HCT116 (cell line): ENCODE results near the gene ANKRD29. TPM values are rescaled to one million over a fixed set of nuclear protein-coding genes. Genes with fewer than 3 reads are reported as not detected.

ENCODE experiments used
- ATAC-seq: fragments of 200-7000 bp; cut with Tn5 transposase; 2 replicates; pipeline ENCODE4 v1.9.1; 2020; ENCODE audit warnings: mild to moderate bottlenecking, moderate library complexity
- BruUV-seq: library from RNA; stranded (reverse); fragments of 400-500 nt; replicated peaks from 2 replicates; lab custom pipeline; 2021; lab: Mats Ljungman, UMichigan
- CTCF ChIA-PET: fragments of 300-600 bp; sonication (Branson Sonifier 250); formaldehyde crosslinking; loops from one replicate; lab custom pipeline; 2021; ENCODE audit warnings: antibody characterized with exemption; lab: Charles Lee
- POLR2A ChIA-PET: fragments of 300-600, 350-600 bp; sonication (Branson Sonifier 250); formaldehyde crosslinking; loops from one replicate; lab custom pipeline; 2021; ENCODE audit warnings: antibody characterized with exemption; lab: Charles Lee
- RAD21 ChIA-PET, 2 experiments: fragments of 300-600 bp; sonication (Branson Sonifier 250); formaldehyde crosslinking; loops; one replicate each; lab custom pipeline; 2023; ENCODE audit warnings: low total read pairs in 2 of 2; ENCODE audit not compliant: uncharacterized antibody in 2 of 2, unreplicated experiment in 2 of 2, low non-redundant PET in 1 of 2; lab: Charles Lee
- DNase-seq: peaks from one replicate; pipeline ENCODE4 v3.0.0-alpha.2; 2010; ENCODE audit warnings: low read depth, low spot score
- H2AFZ ChIP-seq: fragments of 200-600 bp; shearing (Covaris generic), sonication (generic); 2 replicates; pipeline ENCODE4 v1.6.1; 2017; ENCODE audit warnings: low read depth, mixed run types, mixed read lengths, antibody characterized with exemption, low read length; ENCODE audit not compliant: poor library complexity, severe bottlenecking
- H3K27ac ChIP-seq: 2 replicates; pipeline ENCODE4 v1.5.1; 2012; ENCODE audit warnings: low read depth, low read length
- H3K27me3 ChIP-seq: fragments of 200-600 bp; sonication (generic); 2 replicates; pipeline ENCODE4 v1.6.1; 2016; ENCODE audit warnings: mixed run types, low read length, mixed read lengths; ENCODE audit not compliant: insufficient read depth
- H3K36me3 ChIP-seq, 2 experiments: fragments of 200-500 bp in 1 of 2; fragments of 200-600 bp in 1 of 2; sonication (Bioruptor generic) in 1 of 2; sonication (generic) in 1 of 2; 2 replicates each; pipeline versions ENCODE4 v1.5.1 to v1.6.1; 2014 to 2016; ENCODE audit warnings: low read length in 2 of 2, inconsistent platforms in 1 of 2, mixed read lengths in 1 of 2, mixed run types in 1 of 2; ENCODE audit not compliant: insufficient read depth in 2 of 2, control insufficient read depth in 1 of 2
- H3K4me1 ChIP-seq, 2 experiments: fragments of 200-600 bp in 1 of 2; sonication (generic) in 1 of 2; 2 replicates each; pipeline versions ENCODE4 v1.5.1 to v1.6.1; 2012 to 2017; ENCODE audit warnings: low read length in 2 of 2, inconsistent platforms in 1 of 2, mild to moderate bottlenecking in 1 of 2, mixed read lengths in 1 of 2, mixed run types in 1 of 2, moderate library complexity in 1 of 2; ENCODE audit not compliant: insufficient read depth in 2 of 2, control insufficient read depth in 1 of 2
- H3K4me2 ChIP-seq: fragments of 200-600 bp; sonication (generic); 2 replicates; pipeline ENCODE4 v1.6.1; 2017; ENCODE audit warnings: mixed run types, low read length, mixed read lengths
- H3K4me3 ChIP-seq, 2 experiments: fragments of 200-600 bp in 1 of 2; sonication (generic) in 1 of 2; replicated peaks in 1 of 2; 2 replicates each; pipeline ENCODE4 v1.5.1; 2011 to 2016; ENCODE audit warnings: low read length in 2 of 2, control low read depth in 1 of 2, low read depth in 1 of 2, mild to moderate bottlenecking in 1 of 2, mixed read lengths in 1 of 2, mixed run types in 1 of 2
- H3K79me2 ChIP-seq: fragments of 200-600 bp; sonication (generic); 2 replicates; pipeline ENCODE4 v1.6.1; 2017; ENCODE audit warnings: mild to moderate bottlenecking, mixed run types, low read length, moderate library complexity, mixed read lengths; ENCODE audit not compliant: insufficient read depth
- H3K9ac ChIP-seq: fragments of 200-600 bp; sonication (generic); 2 replicates; pipeline ENCODE4 v1.6.1; 2016; ENCODE audit warnings: low read length, mixed read lengths
- H3K9me2 ChIP-seq: fragments of 200-600 bp; sonication (generic), shearing (Covaris generic); 2 replicates; pipeline ENCODE4 v1.6.1; 2017; ENCODE audit warnings: mixed run types, mild to moderate bottlenecking, moderate library complexity; ENCODE audit not compliant: insufficient read depth
- H3K9me3 ChIP-seq, 2 experiments: fragments of 200-500 bp in 1 of 2; fragments of 200-600 bp in 1 of 2; sonication (Bioruptor generic) in 1 of 2; sonication (generic) in 1 of 2; 2 replicates each; pipeline ENCODE4 v1.6.1; 2014 to 2017; ENCODE audit warnings: low read length in 2 of 2, mixed read lengths in 2 of 2, inconsistent platforms in 1 of 2, low read depth in 1 of 2, mild to moderate bottlenecking in 1 of 2, mixed run types in 1 of 2, moderate library complexity in 1 of 2; ENCODE audit not compliant: control insufficient read depth in 1 of 2, insufficient read depth in 1 of 2
- H4K20me1 ChIP-seq: fragments of 200-600 bp; sonication (generic), shearing (Covaris generic); 2 replicates; pipeline ENCODE4 v1.6.1; 2017; ENCODE audit warnings: mixed run types, mild to moderate bottlenecking, moderate library complexity; ENCODE audit not compliant: insufficient read depth
- ATF3 ChIP-seq: IDR thresholded peaks from 2 replicates; pipeline ENCODE4 v1.6.1; 2012
- CEBPB ChIP-seq: IDR thresholded peaks from 2 replicates; pipeline ENCODE4 v1.6.1; 2012; ENCODE audit warnings: low read depth
- CTCF ChIP-seq, 3 experiments: fragments of 200-600 bp in 1 of 3; sonication (generic) in 1 of 3; IDR thresholded peaks in 2 of 3; conservative IDR thresholded peaks in 1 of 3; 2 replicates each; pipeline ENCODE4 v1.5.1; 2012 to 2017; ENCODE audit warnings: low read depth in 2 of 3, low read length in 2 of 3, antibody characterized with exemption in 1 of 3, borderline replicate concordance in 1 of 3, control low read depth in 1 of 3, mild to moderate bottlenecking in 1 of 3, mixed read lengths in 1 of 3, mixed run types in 1 of 3, moderate library complexity in 1 of 3; ENCODE audit not compliant: insufficient read depth in 1 of 3
- EGR1 ChIP-seq: IDR thresholded peaks from 2 replicates; pipeline ENCODE4 v1.6.1; 2012; ENCODE audit warnings: low read depth
- ELF1 ChIP-seq: IDR thresholded peaks from 2 replicates; pipeline ENCODE4 v1.6.1; 2012; ENCODE audit warnings: low read depth, borderline replicate concordance
- EZH2 ChIP-seq: fragments of 200-600 bp; sonication (generic); IDR thresholded peaks from 2 replicates; pipeline ENCODE4 v1.6.1; 2017; ENCODE audit warnings: antibody characterized with exemption, mixed run types
- MAX ChIP-seq: IDR thresholded peaks from 2 replicates; pipeline ENCODE4 v1.6.1; 2012
- POLR2A ChIP-seq: IDR thresholded peaks from 2 replicates; pipeline ENCODE4 v1.7.0; 2011; ENCODE audit warnings: borderline replicate concordance; ENCODE audit not compliant: insufficient read depth, insufficient read length; ENCODE audit errors: extremely low read depth
- RAD21 ChIP-seq: IDR thresholded peaks from 2 replicates; pipeline ENCODE4 v1.6.1; 2012; ENCODE audit warnings: low read depth, mild to moderate bottlenecking
- REST ChIP-seq: IDR thresholded peaks from 2 replicates; pipeline ENCODE4 v1.6.1; 2012; ENCODE audit warnings: low read depth
- SRF ChIP-seq: IDR thresholded peaks from 2 replicates; pipeline ENCODE4 v1.6.1; 2012; ENCODE audit warnings: low read depth
- ZBTB33 ChIP-seq: IDR thresholded peaks from 2 replicates; pipeline ENCODE4 v1.6.1; 2011; ENCODE audit warnings: mild to moderate bottlenecking, low read length, moderate library complexity; ENCODE audit not compliant: insufficient replicate concordance; ENCODE audit errors: extremely low read depth
- ZFX ChIP-seq: fragments of 450-650 bp; IDR thresholded peaks from 2 replicates; pipeline ENCODE4 v1.6.1; 2017
- intact Hi-C: fragments of 100-400 bp; cut with micrococcal nuclease; formaldehyde crosslinking; loops from 2 replicates; pipeline ENCODE4 v1.10.0; 2022
- total RNA-seq: library from RNA; stranded (reverse); gene quantifications from one replicate; pipeline ENCODE4 v1.2.1, GENCODE V29; 2021; ENCODE audit not compliant: unreplicated experiment

Gene ANKRD29
- total RNA-seq, 1 experiment from 2014 or later, result 8.8 TPM

GRCh38 chr18:23631746-23632145 is 31.0 kb downstream of the ANKRD29 start:
- CTCF ChIA-PET, result interaction anchor here (0.9 to 13.0 kb wide), 3 partner anchors 9 to 72 kb away, joined by 3 to 178 read pairs (median 4); no protein-coding TSS in a partner anchor
- H3K4me3 ChIP-seq, result no peak overlapping the region
- DNase-seq, result no peak

More at GRCh38 chr18:23631746-23632145, 31.0 kb downstream of the ANKRD29 start:
- RAD21 ChIA-PET, result no interaction called here
- TF ChIP-seq ZBTB33 (no peak), POLR2A (no peak), MAX (no peak), EGR1 (no peak), SRF (no peak), REST (no peak), ELF1 (no peak), ZFX (no peak), RAD21 (no peak), ATF3 (no peak), CEBPB (no peak), CTCF (IDR thresholded peaks at IDR 0.05 in 2 of 3, conservative IDR thresholded peaks at IDR 0.05 in 1 of 3; ENCODE audit: borderline replicate concordance in 1 of 3, insufficient read depth in 1 of 3, low read depth in 2 of 3, low read length in 2 of 3) (no peak), EZH2 (no peak)
- H3K27ac ChIP-seq, result no peak overlapping the region
- H3K9ac ChIP-seq, result no peak overlapping the region
- no peaks in the 10 kb centered on the region for H3K27me3 ChIP-seq
- peaks cover 53% of the 10 kb centered on the region in 2 experiments for H3K4me1 ChIP-seq
- POLR2A ChIA-PET, result interaction anchor here (0.7 kb wide), 1 partner anchor 38 kb away, joined by 3 read pairs; no protein-coding TSS in a partner anchor
- intact Hi-C loops, result no loop called here
- H3K36me3 ChIP-seq, result no peaks in the 10 kb centered on the region
- no peak overlapping the region for H3K4me2 ChIP-seq
- H3K9me2 ChIP-seq, result no peaks in the 10 kb centered on the region
- no peaks in the 10 kb centered on the region for H4K20me1 ChIP-seq
- ATAC-seq, result no peak
- no peaks in the 10 kb centered on the region for H3K79me2 ChIP-seq
- no peaks in the 10 kb centered on the region for H3K9me3 ChIP-seq
- BruUV-seq, result no TSS peak
- H2AFZ ChIP-seq, result no peak overlapping the region
